ENCODE measurements around the gene MAP2K1.
"Not testable (repeated sequence)": the region's sequence is repeated elsewhere in the genome, so short reads cannot be mapped to it uniquely, and the experiment has no call there.

The MAP2K1 gene

DNA sequence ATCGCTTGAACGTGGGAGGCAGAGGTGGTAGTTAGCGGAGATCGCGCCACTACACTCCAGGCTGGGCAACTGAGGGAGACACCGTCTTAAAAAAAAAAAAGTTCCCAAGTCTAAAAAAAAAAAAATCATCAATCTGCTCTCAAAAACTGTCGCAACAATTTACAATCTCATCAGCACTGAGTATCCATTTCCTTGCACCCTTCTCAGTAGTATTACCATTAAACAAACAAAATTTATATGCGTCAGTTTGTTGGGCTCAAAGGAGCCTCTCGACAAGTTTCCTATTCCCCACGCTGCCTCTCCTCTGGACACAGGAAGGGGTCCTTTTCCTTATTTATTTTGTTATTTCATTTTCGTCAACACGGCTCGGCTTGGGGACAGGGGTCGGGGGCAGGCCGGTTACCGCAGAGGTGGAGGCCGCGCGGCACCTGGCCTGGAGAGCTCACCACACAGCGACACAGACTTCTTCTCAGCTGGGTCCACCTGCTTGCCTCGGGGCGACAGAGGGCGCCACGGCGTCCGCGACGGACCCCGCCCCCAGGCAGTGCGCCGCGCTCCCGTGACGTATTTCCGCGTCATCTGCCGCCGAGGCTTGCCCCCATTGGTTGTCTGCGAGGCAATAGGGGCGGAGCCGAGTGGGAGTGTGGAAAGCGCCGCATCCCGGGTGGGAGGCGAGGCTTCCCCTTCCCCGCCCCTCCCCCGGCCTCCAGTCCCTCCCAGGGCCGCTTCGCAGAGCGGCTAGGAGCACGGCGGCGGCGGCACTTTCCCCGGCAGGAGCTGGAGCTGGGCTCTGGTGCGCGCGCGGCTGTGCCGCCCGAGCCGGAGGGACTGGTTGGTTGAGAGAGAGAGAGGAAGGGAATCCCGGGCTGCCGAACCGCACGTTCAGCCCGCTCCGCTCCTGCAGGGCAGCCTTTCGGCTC, at the start of gene MAP2K1:
MAP2K1 (plus strand) TSS at position 709 of the 920 bp plus-strand sequence. CDS start 436 bp downstream, outside the sequence.
- Histone ChIP-seq H3K4me3 (ENCODE audit: low read depth, low read length) (peak within 1 kb of the TSS; percentile 97), H3K4me1 (ENCODE audit: control insufficient read depth, insufficient read depth, low read length, unreplicated experiment) (peaks cover 31% of the 10 kb centered on the region), H3K36me3 (ENCODE audit: insufficient read depth, low read length) (no peaks in the 10 kb centered on the region), H3K27ac (ENCODE audit: low read depth, low read length) (peak within 1 kb of the TSS; percentile 82), H2AFZ (ENCODE audit: low read length, unreplicated experiment) (peak within 1 kb of the TSS; percentile 98), H3K27me3 (ENCODE audit: insufficient read depth, low read length) (no peaks in the 10 kb centered on the region), H3K79me2 (ENCODE audit: control insufficient read depth, insufficient read depth, low read length, unreplicated experiment) (peaks cover 56% of the 10 kb centered on the region)

- not testable (repeated sequence) for H3K4me3 ChIP-seq (ENCODE audit: low read depth, low read length); H3K27me3 ChIP-seq (ENCODE audit: insufficient read depth, low read length); H3K27ac ChIP-seq (ENCODE audit: low read depth, low read length); H3K79me2 ChIP-seq (ENCODE audit: control insufficient read depth, insufficient read depth, low read length, unreplicated experiment); H3K4me1 ChIP-seq (ENCODE audit: control insufficient read depth, insufficient read depth, low read length, unreplicated experiment); H2AFZ ChIP-seq (ENCODE audit: low read length, unreplicated experiment)
- peaks cover 19% of the 10 kb centered on the region for H3K36me3 ChIP-seq (ENCODE audit: insufficient read depth, low read length)
Measured at GRCh38 chr15:66348530-66348929, 38.2 kb upstream of the MAP2K1 start.

DNA sequence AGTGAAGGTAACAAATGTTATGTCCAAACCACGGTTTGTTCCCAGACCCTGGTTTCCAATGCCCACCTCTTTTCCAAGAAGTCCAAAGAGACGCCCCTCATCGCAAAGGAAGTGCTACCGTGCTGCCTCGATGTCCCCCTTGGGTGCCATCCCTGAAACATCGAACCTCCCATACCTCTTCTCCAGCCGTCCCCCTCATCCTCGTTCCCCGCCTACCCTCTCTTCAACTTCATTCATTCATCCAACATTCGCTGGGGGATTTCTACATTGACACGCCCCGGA, 30.7 kb upstream of the MAP2K1 start:
- Histone ChIP-seq H2AFZ (ENCODE audit: low read length, unreplicated experiment) (peak overlapping the region; percentile 81), H3K27me3 (ENCODE audit: insufficient read depth, low read length) (no peaks in the 10 kb centered on the region), H3K4me1 (ENCODE audit: control insufficient read depth, insufficient read depth, low read length, unreplicated experiment) (peaks cover 10% of the 10 kb centered on the region), H3K36me3 (ENCODE audit: insufficient read depth, low read length) (no peaks in the 10 kb centered on the region; the same call in 1 of the 2 replicates), H3K4me3 (ENCODE audit: low read depth, low read length) (peak overlapping the region; percentile 87), H3K27ac (ENCODE audit: low read depth, low read length) (peak overlapping the region; percentile 64), H3K79me2 (ENCODE audit: control insufficient read depth, insufficient read depth, low read length, unreplicated experiment) (peaks cover 21% of the 10 kb centered on the region)

- H3K36me3 ChIP-seq (ENCODE audit: insufficient read depth, low read length), result no peaks in the 10 kb centered on the region; the same call in 1 of the 2 replicates
- no peaks in the 10 kb centered on the region for H3K27me3 ChIP-seq (ENCODE audit: insufficient read depth, low read length)
- peak within 1 kb of the TSS; percentile 87 for H3K4me3 ChIP-seq (ENCODE audit: low read depth, low read length)
- H3K27ac ChIP-seq (ENCODE audit: low read depth, low read length), result peak within 1 kb of the TSS; percentile 64
- H3K79me2 ChIP-seq (ENCODE audit: control insufficient read depth, insufficient read depth, low read length, unreplicated experiment), result peaks cover 21% of the 10 kb centered on the region
- H2AFZ ChIP-seq (ENCODE audit: low read length, unreplicated experiment), result peak within 1 kb of the TSS; percentile 97
- peaks cover 10% of the 10 kb centered on the region for H3K4me1 ChIP-seq (ENCODE audit: control insufficient read depth, insufficient read depth, low read length, unreplicated experiment)
Measured at GRCh38 chr15:66356359-66357236, 30.1 kb upstream of the MAP2K1 start, which contains the start of gene TIPIN. TIPIN (minus strand) TSS chr15:66356685; CDS start chr15:66352947, 3,738 bp downstream.

DNA sequence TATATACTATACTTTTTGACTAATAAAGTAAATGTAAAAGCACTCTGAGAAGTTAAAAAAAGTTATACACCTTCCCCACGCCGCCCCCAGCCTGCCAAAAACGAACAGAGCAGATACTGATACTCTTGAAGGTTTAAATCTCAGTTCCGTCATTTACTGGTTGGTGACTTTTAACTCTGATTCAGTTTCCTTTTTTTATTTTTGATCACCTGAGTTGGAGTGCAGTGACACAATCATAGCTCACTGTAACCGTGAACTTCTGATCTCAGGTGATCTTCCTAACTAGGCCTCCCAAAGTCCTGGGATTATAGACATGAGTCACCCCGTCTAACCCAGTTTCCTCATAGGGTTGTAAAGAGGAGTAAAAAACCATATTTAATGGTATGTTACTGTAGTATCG, 27.0 kb upstream of the MAP2K1 start:
- Histone ChIP-seq H3K36me3 (ENCODE audit: insufficient read depth, low read length) (no peaks in the 10 kb centered on the region), H3K79me2 (ENCODE audit: control insufficient read depth, insufficient read depth, low read length, unreplicated experiment) (peaks cover 12% of the 10 kb centered on the region), H2AFZ (ENCODE audit: low read length, unreplicated experiment) (no peak overlapping the region), H3K27me3 (ENCODE audit: insufficient read depth, low read length) (no peaks in the 10 kb centered on the region), H3K4me1 (ENCODE audit: control insufficient read depth, insufficient read depth, low read length, unreplicated experiment) (peaks cover 5% of the 10 kb centered on the region), H3K4me3 (ENCODE audit: low read depth, low read length) (no peak overlapping the region), H3K27ac (ENCODE audit: low read depth, low read length) (no peak overlapping the region)

DNA sequence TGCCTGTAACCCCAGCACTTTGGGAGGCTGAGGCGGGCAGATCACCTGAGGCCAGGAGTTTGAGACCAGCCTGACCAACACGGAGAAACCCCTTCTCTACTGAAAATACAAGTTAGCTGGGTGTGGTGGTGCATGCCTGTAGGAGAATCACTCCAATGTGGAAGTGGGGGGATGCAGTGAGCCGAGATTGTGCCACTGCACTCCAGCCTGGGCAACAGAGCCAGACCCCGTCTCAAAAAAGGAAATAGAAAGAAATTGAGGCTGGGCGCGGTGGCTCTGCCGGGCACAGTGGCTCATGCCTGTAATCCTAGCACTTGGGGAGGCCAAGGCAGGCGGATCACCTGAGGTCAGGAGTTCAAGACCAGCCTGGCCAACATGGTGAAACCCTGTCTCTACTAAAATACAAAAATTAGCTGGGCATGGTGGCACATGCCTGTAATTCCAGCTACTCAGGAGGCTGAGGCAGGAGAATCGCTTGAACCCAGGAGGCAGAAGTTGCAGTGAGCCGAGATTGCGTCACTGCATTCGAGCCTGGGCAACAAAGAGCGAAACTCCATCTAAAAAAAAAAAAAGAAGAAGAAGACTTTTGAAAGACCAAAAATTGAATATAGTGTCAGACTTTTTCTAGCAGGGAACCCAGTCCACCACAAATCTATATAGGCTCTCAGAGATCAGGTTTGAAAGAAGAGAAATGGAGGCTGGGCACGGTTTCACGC, 24.8 kb upstream of the MAP2K1 start:
- H3K27ac ChIP-seq (ENCODE audit: low read depth, low read length); H3K79me2 ChIP-seq (ENCODE audit: control insufficient read depth, insufficient read depth, low read length, unreplicated experiment); H3K4me1 ChIP-seq (ENCODE audit: control insufficient read depth, insufficient read depth, low read length, unreplicated experiment); H2AFZ ChIP-seq (ENCODE audit: low read length, unreplicated experiment); H3K36me3 ChIP-seq (ENCODE audit: insufficient read depth, low read length); H3K27me3 ChIP-seq (ENCODE audit: insufficient read depth, low read length); H3K4me3 ChIP-seq (ENCODE audit: low read depth, low read length): not testable (repeated sequence)

DNA sequence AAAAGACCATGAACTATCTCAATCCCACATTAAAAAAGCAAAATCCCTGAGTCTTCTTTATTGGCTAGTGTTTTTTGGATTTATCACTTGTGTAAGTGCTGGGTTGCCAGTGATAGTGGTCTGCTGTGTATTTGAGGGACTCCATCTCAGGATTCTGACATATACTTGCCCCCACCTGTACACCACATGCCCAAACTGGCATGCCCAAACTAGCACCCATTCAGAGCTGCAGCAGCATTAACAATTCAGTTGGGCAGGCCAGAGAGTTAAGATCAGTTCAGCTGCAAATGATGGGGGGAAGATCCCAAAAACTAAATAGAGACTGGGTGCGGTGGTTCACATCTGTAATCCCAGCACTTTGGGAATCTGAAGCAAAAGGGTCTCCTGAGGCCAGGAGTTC, 23.9 kb upstream of the MAP2K1 start:
- H2AFZ ChIP-seq (ENCODE audit: low read length, unreplicated experiment), result no peak overlapping the region
- H3K36me3 ChIP-seq (ENCODE audit: insufficient read depth, low read length), result no peaks in the 10 kb centered on the region
- H3K27me3 ChIP-seq (ENCODE audit: insufficient read depth, low read length), result no peaks in the 10 kb centered on the region
- H3K79me2 ChIP-seq (ENCODE audit: control insufficient read depth, insufficient read depth, low read length, unreplicated experiment), result no peaks in the 10 kb centered on the region
- no peaks in the 10 kb centered on the region for H3K4me1 ChIP-seq (ENCODE audit: control insufficient read depth, insufficient read depth, low read length, unreplicated experiment)
- H3K27ac ChIP-seq (ENCODE audit: low read depth, low read length), result no peak overlapping the region
- no peak overlapping the region for H3K4me3 ChIP-seq (ENCODE audit: low read depth, low read length)

- Histone ChIP-seq H3K27me3 (ENCODE audit: insufficient read depth, low read length) (no peaks in the 10 kb centered on the region), H3K36me3 (ENCODE audit: insufficient read depth, low read length) (no peaks in the 10 kb centered on the region), H2AFZ (ENCODE audit: low read length, unreplicated experiment) (no peak overlapping the region), H3K27ac (ENCODE audit: low read depth, low read length) (no peak overlapping the region), H3K4me1 (ENCODE audit: control insufficient read depth, insufficient read depth, low read length, unreplicated experiment) (peaks cover 6% of the 10 kb centered on the region), H3K4me3 (ENCODE audit: low read depth, low read length) (no peak overlapping the region), H3K79me2 (ENCODE audit: control insufficient read depth, insufficient read depth, low read length, unreplicated experiment) (no peaks in the 10 kb centered on the region)
Measured at GRCh38 chr15:66364944-66365528, 21.7 kb upstream of the MAP2K1 start.

DNA sequence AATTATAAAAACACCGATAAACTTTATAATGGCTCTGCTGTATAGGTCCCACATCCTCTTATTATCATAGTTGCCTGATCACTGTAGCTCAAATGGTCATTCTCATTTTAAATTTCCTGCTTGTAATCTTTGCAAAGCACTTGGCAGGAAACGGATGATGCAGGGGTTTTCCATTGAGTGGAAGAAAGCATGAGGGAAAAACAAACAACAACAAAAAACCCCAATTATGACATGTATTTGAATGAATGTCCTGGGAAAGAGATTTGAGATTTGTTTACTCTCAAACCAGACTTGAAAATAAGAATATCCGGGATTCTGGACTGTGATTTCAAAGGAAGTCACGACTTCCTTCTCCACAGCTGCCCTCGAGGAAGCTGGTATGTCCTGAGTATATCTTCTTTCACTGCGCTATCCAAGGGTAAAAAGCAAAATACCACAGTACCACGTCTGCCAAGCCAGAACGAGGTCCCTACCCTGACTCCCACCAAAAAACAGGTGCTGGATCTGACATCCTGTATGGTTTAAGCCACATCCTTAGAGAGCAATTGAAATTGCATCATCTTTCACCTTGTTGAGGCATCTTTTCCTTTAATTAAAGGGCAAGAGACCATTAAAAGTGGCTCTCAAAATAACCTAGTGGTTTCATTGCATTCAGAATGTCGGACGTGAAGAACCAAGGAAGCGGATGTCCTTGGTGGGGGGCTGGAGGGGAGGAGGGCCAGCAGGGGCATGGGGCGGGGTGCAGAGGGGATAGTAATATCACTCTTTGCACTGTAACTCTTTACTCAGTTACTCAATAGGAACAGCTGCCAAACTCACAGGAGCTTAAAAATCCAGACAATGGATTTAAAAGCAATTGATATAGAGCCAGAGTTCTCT, 16.7 kb upstream of the MAP2K1 start:
- Histone ChIP-seq H3K79me2 (ENCODE audit: control insufficient read depth, insufficient read depth, low read length, unreplicated experiment) (no peaks in the 10 kb centered on the region), H2AFZ (ENCODE audit: low read length, unreplicated experiment) (peak overlapping the region; percentile 65), H3K4me1 (ENCODE audit: control insufficient read depth, insufficient read depth, low read length, unreplicated experiment) (peaks cover 8% of the 10 kb centered on the region), H3K36me3 (ENCODE audit: insufficient read depth, low read length) (no peaks in the 10 kb centered on the region), H3K27me3 (ENCODE audit: insufficient read depth, low read length) (no peaks in the 10 kb centered on the region), H3K4me3 (ENCODE audit: low read depth, low read length) (peak overlapping the region; percentile 53), H3K27ac (ENCODE audit: low read depth, low read length) (peak overlapping the region; percentile 66)
